A673 (cell line): Measurements from ENCODE around the gene ZBED2. TPM values are rescaled to one million over a fixed set of nuclear protein-coding genes. Genes with fewer than 3 reads are reported as not detected.

Experiments used
- BruUV-seq: library from RNA; stranded (reverse); fragments of 400-500 nt; replicated peaks from 2 replicates; lab custom pipeline; 2021; lab: Mats Ljungman, UMichigan
- CTCF ChIA-PET: fragments of 300-600 bp; sonication (Branson Sonifier 250); formaldehyde crosslinking; loops from one replicate; lab custom pipeline; 2022; ENCODE audit warnings: antibody characterized with exemption; lab: Charles Lee
- POLR2A ChIA-PET: fragments of 300-600 bp; sonication (Branson Sonifier 250); formaldehyde crosslinking; loops from one replicate; lab custom pipeline; 2022; ENCODE audit warnings: antibody characterized with exemption; ENCODE audit not compliant: low non-redundant PET; lab: Charles Lee
- DNase-seq: peaks from one replicate; pipeline ENCODE4 v3.0.0-alpha.2; 2015; ENCODE audit warnings: low spot score
- H3K27ac ChIP-seq: fragments of 200-600 bp; sonication (generic); 2 replicates; pipeline ENCODE4 v1.5.1; 2016; ENCODE audit warnings: mixed run types, low read depth, mild to moderate bottlenecking, mixed read lengths, antibody characterized with exemption, low read length; ENCODE audit not compliant: poor library complexity, severe bottlenecking
- H3K27me3 ChIP-seq: fragments of 200-600 bp; sonication (generic); replicated peaks from 2 replicates; pipeline ENCODE4 v1.6.1; 2017; ENCODE audit warnings: mixed run types, low read depth, mild to moderate bottlenecking, mixed read lengths, antibody characterized with exemption, low read length; ENCODE audit not compliant: insufficient read depth, poor library complexity
- H3K36me3 ChIP-seq: fragments of 200-600 bp; sonication (generic); 2 replicates; pipeline ENCODE4 v1.6.1; 2016; ENCODE audit warnings: mixed run types, mild to moderate bottlenecking, mixed read lengths, antibody characterized with exemption, low read length; ENCODE audit not compliant: insufficient read depth, poor library complexity, severe bottlenecking
- H3K4me1 ChIP-seq: fragments of 200-600 bp; sonication (generic); 2 replicates; pipeline ENCODE4 v1.6.1; 2017; ENCODE audit warnings: mixed run types, mild to moderate bottlenecking, mixed read lengths, antibody characterized with exemption, low read length; ENCODE audit not compliant: insufficient read depth, poor library complexity, severe bottlenecking
- H3K4me3 ChIP-seq: fragments of 200-600 bp; sonication (generic); 2 replicates; pipeline ENCODE4 v1.5.1; 2016; ENCODE audit warnings: low read depth, mixed run types, mild to moderate bottlenecking, mixed read lengths, low read length; ENCODE audit not compliant: poor library complexity, severe bottlenecking
- H3K9me3 ChIP-seq: fragments of 200-600 bp; sonication (generic); 2 replicates; pipeline ENCODE4 v1.6.1; 2016; ENCODE audit warnings: mixed run types, low read depth, mild to moderate bottlenecking, mixed read lengths, antibody characterized with exemption, low read length; ENCODE audit not compliant: poor library complexity, severe bottlenecking
- CTCF ChIP-seq: fragments of 300-800, 200-600 bp; sonication (generic); conservative IDR thresholded peaks from 2 replicates; pipeline ENCODE4 v1.5.1; 2017; ENCODE audit warnings: low read depth, mild to moderate bottlenecking, antibody characterized with exemption, low read length, moderate library complexity, mixed read lengths
- EZH2 ChIP-seq: fragments of 200-600 bp; sonication (generic); IDR thresholded peaks from 2 replicates; pipeline ENCODE4 v1.6.1; 2017; ENCODE audit warnings: borderline replicate concordance, low read depth, mild to moderate bottlenecking, mixed read lengths, antibody characterized with exemption, low read length; ENCODE audit not compliant: poor library complexity, severe bottlenecking
- intact Hi-C: fragments of 100-400 bp; cut with micrococcal nuclease; formaldehyde crosslinking; loops from one replicate; pipeline ENCODE4 v1.10.0; 2022; ENCODE audit not compliant: unreplicated experiment
- total RNA-seq: library from RNA; stranded (reverse); gene quantifications from 2 replicates; pipeline ENCODE4 v1.2.3, GENCODE V29; 2021

The ZBED2 gene
- total RNA-seq, 1 experiment from 2014 or later, result not detected

GRCh38 chr3:111589303-111590142, 5.6 kb downstream of the ZBED2 start:
- CTCF ChIA-PET, result no interaction called here
- no peaks in the 10 kb centered on the region for H3K27me3 ChIP-seq
- no peak overlapping the region for H3K4me3 ChIP-seq
- H3K36me3 ChIP-seq, result no peaks in the 10 kb centered on the region
- intact Hi-C loops, result no loop called here
- no peak overlapping the region for H3K27ac ChIP-seq
- TF ChIP-seq CTCF (no peak), EZH2 (no peak)
- DNase-seq, result no peak
- no peaks in the 10 kb centered on the region for H3K9me3 ChIP-seq
- POLR2A ChIA-PET, result no interaction called here
- BruUV-seq, result no TSS peak
- H3K4me1 ChIP-seq, result no peaks in the 10 kb centered on the region

DNA sequence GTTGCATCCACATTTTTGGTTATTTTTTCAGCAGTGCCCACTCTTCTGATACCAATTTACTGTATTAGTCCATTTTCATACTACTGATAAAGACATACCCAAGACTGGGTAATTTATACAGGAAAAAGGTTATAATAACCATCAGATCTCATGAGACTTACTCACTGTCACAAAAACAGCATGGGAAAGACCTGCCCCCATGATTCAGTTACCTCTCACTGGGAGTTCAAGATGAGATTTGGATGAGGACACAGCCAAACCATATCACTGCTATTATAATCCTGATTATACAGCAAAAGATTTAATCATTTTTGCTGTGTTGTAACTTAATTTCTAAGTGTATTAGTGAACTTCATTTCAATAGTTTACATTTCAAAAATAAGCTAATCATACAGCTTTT, 6.6 kb downstream of the ZBED2 start:
- no TSS peak for BruUV-seq
- no peaks in the 10 kb centered on the region for H3K36me3 ChIP-seq
- no peak overlapping the region for H3K4me3 ChIP-seq
- no peaks in the 10 kb centered on the region for H3K4me1 ChIP-seq
- no peak overlapping the region for H3K27ac ChIP-seq
- ChIA-PET CTCF (no interaction called here), POLR2A (no interaction called here)
- H3K9me3 ChIP-seq, result no peaks in the 10 kb centered on the region
- no peak for DNase-seq
- intact Hi-C loops, result no loop called here
- TF ChIP-seq EZH2 (no peak), CTCF (no peak)
- no peaks in the 10 kb centered on the region for H3K27me3 ChIP-seq

- ChIA-PET CTCF (no interaction called here), POLR2A (no interaction called here)
- no TSS peak for BruUV-seq
These were observed 9.9 kb downstream of the ZBED2 start for GRCh38 chr3:111585217-111585616.

More at GRCh38 chr3:111585217-111585616, 9.9 kb downstream of the ZBED2 start:
- TF ChIP-seq CTCF, result no peak
- no peak for TF ChIP-seq EZH2
- intact Hi-C loops, result no loop called here
- H3K36me3 ChIP-seq, result no peaks in the 10 kb centered on the region
- H3K9me3 ChIP-seq, result no peaks in the 10 kb centered on the region
- H3K27me3 ChIP-seq, result no peaks in the 10 kb centered on the region
- no peaks in the 10 kb centered on the region for H3K4me1 ChIP-seq
- no peak overlapping the region for H3K4me3 ChIP-seq
- no peak overlapping the region for H3K27ac ChIP-seq
- no peak for DNase-seq
